Mesendoderm (in vitro differentiated cells): ENCODE results near the gene MAP3K1. TPM values are rescaled to one million over a fixed set of nuclear protein-coding genes. Genes with fewer than 3 reads are reported as not detected.
A peak's percentile ranks its signal among the peaks of the same experiment; 100 is the strongest.

ENCODE experiments used
- DNase-seq: peaks from one replicate; pipeline ENCODE4 v3.0.0; 2013
- H2AK5ac ChIP-seq: 2 replicates; pipeline ENCODE4 v1.6.1; 2013; ENCODE audit warnings: low read length, inconsistent platforms
- H2BK120ac ChIP-seq: 2 replicates; pipeline ENCODE4 v1.6.1; 2013; ENCODE audit warnings: low read depth, mild to moderate bottlenecking, low read length, moderate library complexity, mixed read lengths
- H2BK15ac ChIP-seq: replicated peaks from 2 replicates; pipeline ENCODE4 v1.6.1; 2013; ENCODE audit warnings: low read depth, mild to moderate bottlenecking, moderate library complexity
- H2BK5ac ChIP-seq: 2 replicates; pipeline ENCODE4 v1.6.1; 2013; ENCODE audit warnings: low read length, inconsistent platforms
- H3K18ac ChIP-seq: 2 replicates; pipeline ENCODE4 v1.6.1; 2013; ENCODE audit warnings: mild to moderate bottlenecking, low read length, mixed read lengths
- H3K23ac ChIP-seq: one replicate; pipeline ENCODE4 v1.6.1; 2013; ENCODE audit warnings: low read length
- H3K27ac ChIP-seq: 2 replicates; pipeline ENCODE4 v1.5.1; 2013; ENCODE audit warnings: low read depth, mild to moderate bottlenecking, inconsistent platforms, low read length, moderate library complexity
- H3K27me3 ChIP-seq: 2 replicates; pipeline ENCODE4 v1.6.1; 2013; ENCODE audit warnings: low read length, control low read depth, mild to moderate bottlenecking, inconsistent platforms; ENCODE audit not compliant: insufficient read depth, poor library complexity
- H3K36me3 ChIP-seq: 2 replicates; pipeline ENCODE4 v1.6.1; 2013; ENCODE audit warnings: low read length, inconsistent platforms; ENCODE audit not compliant: control insufficient read depth, insufficient read depth
- H3K4ac ChIP-seq: one replicate; pipeline ENCODE4 v1.6.1; 2013; ENCODE audit warnings: low read depth, mild to moderate bottlenecking, low read length, moderate library complexity
- H3K4me1 ChIP-seq: 2 replicates; pipeline ENCODE4 v1.6.1; 2013; ENCODE audit warnings: low read depth, low read length, inconsistent platforms; ENCODE audit not compliant: control insufficient read depth
- H3K4me2 ChIP-seq: 2 replicates; pipeline ENCODE4 v1.6.1; 2013; ENCODE audit warnings: low read length
- H3K4me3 ChIP-seq: 2 replicates; pipeline ENCODE4 v1.5.1; 2013; ENCODE audit warnings: mild to moderate bottlenecking, low read length
- H3K56ac ChIP-seq: one replicate; pipeline ENCODE4 v1.6.1; 2013; ENCODE audit warnings: low read length
- H3K79me1 ChIP-seq: 2 replicates; pipeline ENCODE4 v1.6.1; 2013; ENCODE audit warnings: low read length, inconsistent platforms
- H3K79me2 ChIP-seq: 2 replicates; pipeline ENCODE4 v1.6.1; 2013; ENCODE audit warnings: mild to moderate bottlenecking, low read length; ENCODE audit not compliant: control insufficient read depth, insufficient read depth
- H3K9ac ChIP-seq: 2 replicates; pipeline ENCODE4 v1.6.1; 2013; ENCODE audit warnings: low read length, inconsistent platforms
- H4K5ac ChIP-seq: one replicate; pipeline ENCODE4 v1.6.1; 2013; ENCODE audit warnings: low read length
- H4K8ac ChIP-seq: one replicate; pipeline ENCODE4 v1.6.1; 2013; ENCODE audit warnings: low read depth, mild to moderate bottlenecking, control low read depth, low read length, moderate library complexity
- WGBS: extraction: QIAGEN DNeasy Blood & Tissue Kit; methylation state at CpG from one replicate; pipeline ENCODE4 v1.1.7; 2013; ENCODE audit warnings: low lambda C conversion rate, missing lambda C conversion rate; ENCODE audit not compliant: insufficient coverage; ENCODE audit errors: extremely low coverage; 5-methylcytosine and 5-hydroxymethylcytosine counted together
- polyA plus RNA-seq, 2 experiments: library from polyadenylated mRNA; stranded (reverse); fragments of 200-250 nt; gene quantifications; one replicate each; pipeline ENCODE4 v1.2.3, GENCODE V29; 2013

MAP3K1 gene
- polyA plus RNA-seq (2013, experiment 1 of 2), result 9.7 TPM
- 9.6 TPM for polyA plus RNA-seq (2013, experiment 2 of 2)

GRCh38 chr5:56814963-56815657 is at the start of gene MAP3K1:
MAP3K1 (plus strand) TSS chr5:56815549; CDS start chr5:56815574, 25 bp downstream.
- peak within 1 kb of the TSS; percentile 100 for H3K18ac ChIP-seq
- no peaks in the 10 kb centered on the region for H3K79me1 ChIP-seq
- peak within 1 kb of the TSS; percentile 86 for H3K27ac ChIP-seq

GRCh38 chr5:56766926-56767325 is 48.4 kb upstream of the MAP3K1 start:
- no peak for DNase-seq
- no peak overlapping the region for H3K27ac ChIP-seq
- H3K4me2 ChIP-seq, result no peak overlapping the region
- H3K4me3 ChIP-seq, result no peak overlapping the region
- H3K18ac ChIP-seq, result no peak overlapping the region
- H3K36me3 ChIP-seq, result no peaks in the 10 kb centered on the region
- no peak overlapping the region for H2BK120ac ChIP-seq
- H3K9ac ChIP-seq, result no peak overlapping the region
- no CpG with 5 or more reads among the region's 3 CpGs for WGBS
- H3K79me1 ChIP-seq, result no peaks in the 10 kb centered on the region
- H3K56ac ChIP-seq, result no peak overlapping the region
- no peak overlapping the region for H2BK15ac ChIP-seq
- H4K8ac ChIP-seq, result no peak overlapping the region
- no peak overlapping the region for H2AK5ac ChIP-seq
- no peak overlapping the region for H4K5ac ChIP-seq
- H3K27me3 ChIP-seq, result no peaks in the 10 kb centered on the region
- no peak overlapping the region for H3K23ac ChIP-seq
- H3K4ac ChIP-seq, result no peak overlapping the region
- no peak overlapping the region for H2BK5ac ChIP-seq
- H3K4me1 ChIP-seq, result no peaks in the 10 kb centered on the region
- H3K79me2 ChIP-seq, result no peaks in the 10 kb centered on the region

More at GRCh38 chr5:56814963-56815657, at the start of gene MAP3K1:
- peak; percentile 84 for DNase-seq
- H3K4me1 ChIP-seq, result no peaks in the 10 kb centered on the region
- WGBS, result no CpG with 5 or more reads among the region's 87 CpGs
- no peak within 1 kb of the TSS for H2AK5ac ChIP-seq
- H3K9ac ChIP-seq, result peak within 1 kb of the TSS; percentile 79
- H3K79me2 ChIP-seq, result peaks cover 5% of the 10 kb centered on the region
- H3K23ac ChIP-seq, result peak within 1 kb of the TSS; percentile 15
- H3K36me3 ChIP-seq, result no peaks in the 10 kb centered on the region
- H4K8ac ChIP-seq, result peak within 1 kb of the TSS; percentile 30
- no peak within 1 kb of the TSS for H2BK5ac ChIP-seq
- H4K5ac ChIP-seq, result no peak within 1 kb of the TSS
- H2BK120ac ChIP-seq, result peak within 1 kb of the TSS; percentile 97
- H3K4ac ChIP-seq, result peak within 1 kb of the TSS; percentile 63
- H3K4me3 ChIP-seq, result peak within 1 kb of the TSS; percentile 69
- H2BK15ac ChIP-seq, result peak within 1 kb of the TSS; percentile 87
- H3K56ac ChIP-seq, result peak within 1 kb of the TSS; percentile 87
- H3K4me2 ChIP-seq, result peak within 1 kb of the TSS; percentile 85
- H3K27me3 ChIP-seq, result no peaks in the 10 kb centered on the region

GRCh38 chr5:56769875-56770604 is 45.3 kb upstream of the MAP3K1 start:
- Histone ChIP-seq H3K79me2 (no peaks in the 10 kb centered on the region), H3K27ac (no peak overlapping the region), H3K79me1 (no peaks in the 10 kb centered on the region), H3K18ac (no peak overlapping the region), H3K27me3 (no peaks in the 10 kb centered on the region), H2BK5ac (no peak overlapping the region), H3K4ac (no peak overlapping the region), H3K56ac (no peak overlapping the region), H3K4me2 (no peak overlapping the region), H2AK5ac (no peak overlapping the region), H2BK120ac (no peak overlapping the region), H4K5ac (no peak overlapping the region), H2BK15ac (no peak overlapping the region), H3K4me1 (no peaks in the 10 kb centered on the region), H3K4me3 (no peak overlapping the region), H3K9ac (no peak overlapping the region), H4K8ac (no peak overlapping the region), H3K23ac (no peak overlapping the region), H3K36me3 (no peaks in the 10 kb centered on the region)
- WGBS, result no CpG with 5 or more reads among the region's 5 CpGs
- no peak for DNase-seq

GRCh38 chr5:56772767-56773166 is 42.6 kb upstream of the MAP3K1 start:
- DNase-seq, result no peak
- Histone ChIP-seq H4K5ac (no peak overlapping the region), H3K4me3 (no peak overlapping the region), H2AK5ac (no peak overlapping the region), H3K36me3 (no peaks in the 10 kb centered on the region), H3K79me2 (no peaks in the 10 kb centered on the region), H3K18ac (no peak overlapping the region), H2BK5ac (no peak overlapping the region), H3K79me1 (no peaks in the 10 kb centered on the region), H3K9ac (no peak overlapping the region), H2BK15ac (no peak overlapping the region), H3K27me3 (no peaks in the 10 kb centered on the region), H3K56ac (no peak overlapping the region), H3K4me1 (no peaks in the 10 kb centered on the region), H3K4me2 (no peak overlapping the region), H2BK120ac (no peak overlapping the region), H4K8ac (no peak overlapping the region), H3K23ac (no peak overlapping the region), H3K27ac (no peak overlapping the region), H3K4ac (no peak overlapping the region)
- no CpG with 5 or more reads among the region's 6 CpGs for WGBS

GRCh38 chr5:56774957-56775356 is 40.4 kb upstream of the MAP3K1 start:
- Histone ChIP-seq H2BK5ac (no peak overlapping the region), H3K4me1 (no peaks in the 10 kb centered on the region), H3K79me2 (no peaks in the 10 kb centered on the region), H3K4ac (no peak overlapping the region), H4K5ac (no peak overlapping the region), H4K8ac (no peak overlapping the region), H3K79me1 (no peaks in the 10 kb centered on the region), H3K56ac (no peak overlapping the region), H3K36me3 (no peaks in the 10 kb centered on the region), H2BK120ac (no peak overlapping the region), H3K23ac (no peak overlapping the region), H3K4me2 (no peak overlapping the region), H3K4me3 (no peak overlapping the region), H2BK15ac (no peak overlapping the region), H2AK5ac (no peak overlapping the region), H3K9ac (no peak overlapping the region), H3K18ac (no peak overlapping the region), H3K27me3 (no peaks in the 10 kb centered on the region), H3K27ac (no peak overlapping the region)
- DNase-seq, result no peak
- no CpG with 5 or more reads among the region's 3 CpGs for WGBS
